Erythroblast (primary cell): Measurements from ENCODE around the gene IFNG-AS1.

Source experiments
- GATA1 ChIP-seq: IDR thresholded peaks from 2 replicates; pipeline ENCODE4 v1.6.1; 2011; ENCODE audit warnings: low read depth, mild to moderate bottlenecking, control low read depth, low read length, moderate library complexity
- POLR2A ChIP-seq: IDR thresholded peaks from 2 replicates; pipeline ENCODE4 v1.6.1; 2011; ENCODE audit warnings: mild to moderate bottlenecking, low read length

GRCh38 chr12:67952787-67953186 is 36.5 kb upstream of the IFNG-AS1 start:
- TF ChIP-seq POLR2A, result no peak
- TF ChIP-seq GATA1, result no peak
